Measurements from ENCODE around the gene TUB.

Gene TUB

DNA sequence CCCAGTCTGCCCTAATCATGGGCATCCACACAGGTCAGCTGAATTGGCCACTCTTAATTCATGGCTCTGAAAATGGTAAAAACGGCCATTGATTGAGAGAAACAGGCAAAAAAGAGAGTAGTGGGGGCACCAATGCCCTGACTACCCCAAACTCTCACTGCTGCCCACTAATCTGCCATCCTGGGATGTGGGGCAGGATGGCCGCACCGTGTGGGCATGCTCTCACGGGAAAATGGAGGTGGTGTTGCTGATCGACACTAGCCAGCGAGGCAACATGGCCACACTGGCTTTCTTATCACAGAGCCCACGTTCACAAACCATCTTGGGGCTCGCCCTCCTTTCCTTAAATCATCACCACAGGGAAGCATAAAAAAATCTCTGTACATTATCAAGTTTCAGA is 11.2 kb upstream of the TUB start:
- no peak for DNase-seq

GRCh38 chr11:8070417-8071115 is 10.4 kb upstream of the TUB start:
- DNase-seq, result no peak

GRCh38 chr11:8071616-8072581 is 9.1 kb upstream of the TUB start:
- no peak for DNase-seq

- DNase-seq, result no peak
Observed at GRCh38 chr11:8075119-8075726, 5.8 kb upstream of the TUB start.

- no peak for DNase-seq
Observed at GRCh38 chr11:8079111-8079675, 1.8 kb upstream of the TUB start.

DNA sequence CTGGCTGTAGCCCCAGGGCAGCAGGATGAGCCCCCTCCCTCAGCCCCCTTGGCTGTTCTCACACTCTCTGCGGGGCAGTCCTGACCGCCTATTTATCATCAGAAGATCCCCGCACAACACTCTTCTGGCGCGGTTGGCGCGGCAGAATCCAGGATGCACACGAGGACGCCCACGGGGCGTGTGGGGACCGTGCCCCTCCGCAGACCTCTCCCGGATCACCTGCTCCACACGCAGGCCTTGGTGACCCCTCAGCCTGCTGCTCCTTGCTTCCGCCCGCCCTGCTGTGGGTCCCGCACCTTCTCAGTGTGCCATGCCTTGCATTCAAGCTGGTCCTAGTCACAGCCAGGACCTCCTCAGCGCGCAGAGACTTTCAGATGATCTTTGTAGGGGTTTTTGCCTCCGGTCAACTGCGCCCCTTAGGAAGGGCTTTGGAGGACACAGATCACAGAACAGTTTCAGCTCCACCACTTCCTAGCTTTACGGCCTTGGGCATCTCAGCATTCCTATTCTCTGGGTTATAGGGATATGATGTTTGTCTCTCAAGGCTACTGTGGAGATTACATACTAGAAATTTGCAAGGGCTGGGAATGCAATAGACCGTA is 841 bp upstream of the TUB start:
- no peak for DNase-seq

DNA sequence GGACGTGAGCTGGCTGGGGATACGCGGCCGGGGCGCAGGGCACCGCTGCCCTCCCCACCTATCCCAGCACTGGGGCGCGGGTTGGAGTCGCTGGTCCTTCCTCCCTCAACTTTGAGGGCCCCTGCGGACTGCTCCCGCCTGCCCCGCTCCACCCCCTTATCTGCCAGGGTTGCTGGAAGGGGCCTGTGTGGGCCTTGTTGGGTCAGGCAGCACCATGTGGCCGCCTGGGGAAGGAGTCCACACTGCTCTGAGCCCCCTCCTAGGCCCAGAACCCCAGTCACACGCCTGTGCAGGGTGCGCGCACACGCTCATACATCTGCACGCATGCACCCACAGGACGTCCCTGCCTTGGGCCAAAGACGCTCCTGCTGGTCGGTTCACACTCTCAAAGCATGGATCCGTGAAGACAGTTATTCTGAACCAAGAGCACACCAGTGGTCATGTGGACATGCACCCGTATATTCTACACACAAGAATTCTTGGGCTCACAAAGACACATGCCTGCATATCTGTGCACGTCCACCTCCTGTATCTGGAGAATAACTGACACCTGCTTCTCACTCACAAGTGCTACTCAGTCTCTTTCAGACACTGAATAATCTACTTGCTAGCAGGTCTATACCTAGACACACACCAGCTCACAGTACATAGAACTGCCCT is 710 bp downstream of the TUB start:
- no peak for DNase-seq

DNA sequence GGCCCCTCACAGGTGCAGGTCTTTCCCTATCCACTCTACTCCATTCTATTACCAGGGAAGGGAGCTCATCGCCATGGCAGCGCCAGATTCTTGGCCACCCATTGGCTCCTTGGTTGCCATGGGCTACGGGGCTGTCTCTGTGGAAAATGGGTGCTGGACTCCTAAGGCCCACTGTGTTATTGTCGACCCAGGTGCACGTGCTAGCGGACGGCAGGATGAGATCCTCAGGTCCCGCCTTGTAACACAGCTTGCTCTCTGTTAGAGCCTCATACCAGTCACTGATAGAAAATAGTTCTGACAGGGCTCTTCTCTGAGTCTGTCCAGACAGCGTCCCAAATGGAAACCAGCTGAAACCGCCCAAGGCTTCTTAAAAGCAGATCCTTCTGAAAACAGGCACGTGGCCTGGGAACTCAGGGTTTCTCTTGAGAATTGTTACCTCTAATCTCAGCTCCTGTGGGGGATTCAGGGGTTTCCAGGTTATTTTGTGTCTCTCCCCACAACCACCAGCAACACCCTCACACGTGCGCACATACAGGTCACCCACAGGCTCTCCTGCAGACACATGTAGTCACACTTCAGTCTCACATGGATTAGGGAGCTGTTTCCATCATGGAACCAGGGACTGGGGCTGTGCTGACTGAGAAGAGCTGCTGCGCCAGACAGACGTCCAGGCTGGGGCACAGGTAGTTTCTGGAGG is 1.5 kb downstream of the TUB start:
- no peak for DNase-seq

DNA sequence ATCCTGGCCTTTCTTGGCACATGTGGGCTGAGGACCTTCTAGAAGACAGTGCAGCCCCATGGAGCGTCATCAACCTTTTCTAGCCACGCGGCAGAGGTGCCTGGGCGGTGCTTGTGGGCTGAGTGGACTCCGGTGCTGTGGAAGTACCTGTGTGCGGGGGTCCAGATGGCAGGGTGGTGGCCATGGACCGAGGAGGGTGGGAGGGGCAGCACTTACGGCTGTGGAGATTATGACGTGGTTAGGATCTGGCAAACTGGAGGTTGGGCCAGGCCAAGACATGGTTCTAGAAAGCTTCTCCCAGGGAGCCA is 2.0 kb downstream of the TUB start:
- DNase-seq, result no peak

GRCh38 chr11:8083871-8084281 is 2.9 kb downstream of the TUB start:
- DNase-seq, result no peak

- no peak for DNase-seq
Observed at GRCh38 chr11:8084352-8084751, 3.3 kb downstream of the TUB start.

DNA sequence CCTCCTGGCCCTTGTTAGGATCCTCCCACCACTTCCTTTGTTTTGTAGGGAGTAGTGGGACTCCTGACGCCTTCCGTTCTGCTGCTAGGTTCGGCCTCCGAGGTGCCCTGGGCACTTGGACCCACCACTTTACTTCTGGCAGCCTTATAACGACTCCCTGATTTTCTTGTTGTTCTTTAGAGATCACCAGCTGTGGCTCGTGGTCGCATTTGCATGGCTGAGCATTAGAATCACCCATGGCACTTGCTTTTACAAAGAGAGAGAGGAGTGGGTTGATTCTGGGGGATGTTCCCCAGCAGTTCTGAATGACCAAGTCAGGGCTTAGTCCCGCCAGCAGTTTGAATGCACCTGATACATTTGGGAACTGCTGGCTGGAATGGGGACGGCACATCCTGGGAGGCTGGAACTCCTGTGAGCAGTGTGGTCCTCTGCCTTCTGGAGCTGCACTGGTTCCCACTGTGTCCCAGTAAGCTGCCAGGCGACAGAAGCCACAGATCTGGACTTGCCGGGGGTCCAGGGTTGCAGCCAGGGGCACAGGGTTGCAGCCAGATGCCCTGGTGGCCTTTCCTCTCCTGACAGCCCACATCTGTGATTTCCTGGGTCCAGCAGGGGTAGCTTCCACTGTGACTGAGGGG is 4.1 kb downstream of the TUB start:
- DNase-seq, result no peak

- peak; percentile 66 for DNase-seq
Observed at GRCh38 chr11:8086001-8086479, 5.0 kb downstream of the TUB start.

- DNase-seq, result no peak
Observed at GRCh38 chr11:8086571-8086970, 5.6 kb downstream of the TUB start.

GRCh38 chr11:8087185-8087584 is 6.2 kb downstream of the TUB start:
- no peak for DNase-seq

DNA sequence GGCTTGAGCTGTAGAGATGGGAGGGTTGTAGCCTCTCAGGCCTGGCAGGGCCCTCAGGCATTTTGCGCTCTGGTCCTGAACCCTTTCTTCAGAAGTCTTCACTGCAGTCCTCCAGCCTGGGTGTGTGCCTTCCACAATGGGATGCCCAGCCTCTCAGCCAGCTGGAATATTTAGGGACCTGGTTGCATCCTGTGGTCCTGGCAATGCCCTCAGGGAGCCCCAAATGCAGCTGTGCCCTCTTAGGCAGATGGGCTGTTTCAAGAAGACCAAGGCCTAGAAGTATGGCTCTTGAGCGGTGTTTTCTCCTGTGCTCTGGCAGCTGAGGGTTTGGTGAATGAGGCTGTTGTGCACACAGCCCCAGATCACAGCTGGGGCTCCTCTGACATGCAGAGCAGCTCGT is 6.7 kb downstream of the TUB start:
- DNase-seq, result no peak

DNA sequence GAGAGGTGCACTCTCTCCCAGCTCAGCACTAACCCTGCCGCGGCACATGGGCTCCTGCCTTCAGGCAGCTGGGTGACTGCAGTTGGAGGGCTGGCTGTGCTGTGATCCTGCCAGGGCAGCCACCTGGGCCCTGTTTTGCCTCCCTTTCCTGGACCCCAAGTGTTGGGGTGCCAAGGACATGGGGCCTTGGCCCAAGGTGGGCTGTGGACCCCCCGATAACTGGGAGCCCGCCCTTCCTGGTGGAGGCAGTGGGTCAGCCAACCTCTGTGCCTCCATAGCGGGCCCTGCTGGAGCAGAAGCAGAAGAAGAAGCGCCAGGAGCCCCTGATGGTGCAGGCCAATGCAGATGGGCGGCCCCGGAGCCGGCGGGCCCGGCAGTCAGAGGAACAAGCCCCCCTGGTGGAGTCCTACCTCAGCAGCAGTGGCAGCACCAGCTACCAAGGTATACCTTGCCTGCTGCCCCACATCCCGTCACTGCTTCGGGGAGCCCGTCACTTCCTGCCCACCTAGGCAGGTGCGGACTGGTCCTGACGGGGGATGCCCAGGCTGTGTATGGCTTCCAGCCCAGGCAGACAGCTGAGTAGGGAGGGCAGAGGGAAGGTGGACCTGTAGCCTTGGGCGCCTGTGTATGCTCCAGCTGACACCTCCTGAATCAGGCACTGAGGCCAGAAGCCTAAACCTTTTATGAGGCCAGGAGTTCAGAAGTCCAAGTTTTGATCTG is 8.9 kb downstream of the TUB start:
- DNase-seq, result no peak

GRCh38 chr11:8090756-8091155 is 9.7 kb downstream of the TUB start:
- no peak for DNase-seq

DNA sequence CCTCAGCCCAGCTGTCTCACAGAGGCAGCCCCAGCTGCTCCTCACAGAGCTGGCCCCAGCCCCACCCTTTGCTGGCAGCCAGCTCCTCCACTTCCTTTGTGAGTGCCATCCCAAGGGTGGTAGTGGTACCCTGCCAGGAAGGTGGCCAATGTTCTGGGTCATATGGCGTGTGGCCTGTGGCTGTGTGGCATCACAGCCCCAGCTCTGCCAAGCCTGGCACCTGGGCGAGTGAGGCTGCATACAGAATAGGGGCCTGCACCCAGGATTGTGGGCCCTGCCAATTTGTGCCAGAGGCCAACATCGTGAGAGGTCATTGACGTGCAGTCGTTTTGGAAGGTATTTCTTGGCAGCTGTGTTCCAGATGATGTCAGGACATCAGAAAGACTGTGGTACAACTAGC is 10.7 kb downstream of the TUB start:
- DNase-seq, result no peak

GRCh38 chr11:8092587-8093424 is 11.8 kb downstream of the TUB start:
- peak; percentile 40 for DNase-seq

Measured in NCI-H1092 (cell line).